DMS79 treated with DMSO at 0.1 percent for 48 hours (cell line): ENCODE data around the gene FRAS1.
"Not testable (repeated sequence)": the region's sequence is repeated elsewhere in the genome, so short reads cannot be mapped to it uniquely, and the experiment has no call there.

ENCODE experiments used
- DNase-seq: peaks from one replicate; lab custom pipeline; 2025; lab: John Stamatoyannopoulos, UW

The FRAS1 gene

GRCh38 chr4:78325271-78326157 lies 268.4 kb downstream of the FRAS1 start:
- no peak for DNase-seq

- DNase-seq, result not testable (repeated sequence)
Measured at GRCh38 chr4:78328591-78328990, 271.5 kb downstream of the FRAS1 start.

- no peak for DNase-seq
Measured at GRCh38 chr4:78331186-78331585, 274.1 kb downstream of the FRAS1 start.

GRCh38 chr4:78331965-78332364 lies 274.8 kb downstream of the FRAS1 start:
- no peak for DNase-seq

GRCh38 chr4:78332976-78333375 lies 275.9 kb downstream of the FRAS1 start:
- no peak for DNase-seq

- peak; percentile 12 for DNase-seq
Measured at GRCh38 chr4:78336093-78336943, 279.2 kb downstream of the FRAS1 start.

GRCh38 chr4:78337244-78338020 lies 280.3 kb downstream of the FRAS1 start:
- DNase-seq, result no peak

- DNase-seq, result no peak
Measured at GRCh38 chr4:78342125-78342524, 285.0 kb downstream of the FRAS1 start.

- no peak for DNase-seq
Measured at GRCh38 chr4:78343682-78344081, 286.6 kb downstream of the FRAS1 start.

- DNase-seq, result no peak
Measured at GRCh38 chr4:78345237-78345636, 288.1 kb downstream of the FRAS1 start.

GRCh38 chr4:78346222-78346621 lies 289.1 kb downstream of the FRAS1 start:
- DNase-seq, result no peak

GRCh38 chr4:78347527-78347926 lies 290.4 kb downstream of the FRAS1 start:
- no peak for DNase-seq

- no peak for DNase-seq
Measured at GRCh38 chr4:78353921-78354320, 296.8 kb downstream of the FRAS1 start.

GRCh38 chr4:78354782-78355181 lies 297.7 kb downstream of the FRAS1 start:
- DNase-seq, result no peak

GRCh38 chr4:78355306-78355705 lies 298.2 kb downstream of the FRAS1 start:
- DNase-seq, result peak; percentile 14

- peak; percentile 79 for DNase-seq
Measured at GRCh38 chr4:78356251-78356786, 299.2 kb downstream of the FRAS1 start.

GRCh38 chr4:78357122-78357521 lies 300.0 kb downstream of the FRAS1 start:
- no peak for DNase-seq

- DNase-seq, result peak; percentile 90
Measured at GRCh38 chr4:78360466-78360865, 303.3 kb downstream of the FRAS1 start.

- no peak for DNase-seq
Measured at GRCh38 chr4:78361621-78362120, 304.5 kb downstream of the FRAS1 start.

- DNase-seq, result no peak
Measured at GRCh38 chr4:78362310-78362709, 305.2 kb downstream of the FRAS1 start.

- DNase-seq, result no peak
Measured at GRCh38 chr4:78363031-78363570, 306.0 kb downstream of the FRAS1 start.
